GM21576 (cell line): ENCODE results near the gene CLDN11.

Source experiments
- ATAC-seq: cut with Tn5 transposase; IDR thresholded peaks from one replicate; pipeline ENCODE4 v1.9.1; 2021; ENCODE audit warnings: mild to moderate bottlenecking, moderate library complexity; ENCODE audit not compliant: unreplicated experiment

CLDN11 gene

GRCh38 chr3:170426240-170426797 lies 7.7 kb downstream of the CLDN11 start:
- no peak for ATAC-seq

- no peak for ATAC-seq
Measured at GRCh38 chr3:170428095-170428494, 9.4 kb downstream of the CLDN11 start.

GRCh38 chr3:170429050-170429449 lies 10.4 kb downstream of the CLDN11 start:
- no peak for ATAC-seq

GRCh38 chr3:170431054-170431453 lies 12.4 kb downstream of the CLDN11 start:
- no peak for ATAC-seq

- ATAC-seq = no peak
Measured at GRCh38 chr3:170432416-170432815, 13.7 kb downstream of the CLDN11 start.

- no peak for ATAC-seq
Measured at GRCh38 chr3:170436697-170437096, 18.0 kb downstream of the CLDN11 start.

- no peak for ATAC-seq
Measured at GRCh38 chr3:170437176-170437575, 18.5 kb downstream of the CLDN11 start.

GRCh38 chr3:170437696-170438407 lies 19.2 kb downstream of the CLDN11 start:
- ATAC-seq = no peak

GRCh38 chr3:170438836-170439235 lies 20.2 kb downstream of the CLDN11 start:
- no peak for ATAC-seq

GRCh38 chr3:170440344-170440743 lies 21.7 kb downstream of the CLDN11 start:
- no peak for ATAC-seq

- ATAC-seq = no peak
Measured at GRCh38 chr3:170441412-170441811, 22.7 kb downstream of the CLDN11 start.

- no peak for ATAC-seq
Measured at GRCh38 chr3:170442947-170443346, 24.3 kb downstream of the CLDN11 start.

- no peak for ATAC-seq
Measured at GRCh38 chr3:170443457-170443856, 24.8 kb downstream of the CLDN11 start.

- no peak for ATAC-seq
Measured at GRCh38 chr3:170448584-170448983, 29.9 kb downstream of the CLDN11 start.

- ATAC-seq = no peak
Measured at GRCh38 chr3:170450039-170450438, 31.4 kb downstream of the CLDN11 start.

GRCh38 chr3:170454509-170454908 lies 35.8 kb downstream of the CLDN11 start:
- ATAC-seq = no peak

GRCh38 chr3:170458285-170458684 lies 39.6 kb downstream of the CLDN11 start:
- ATAC-seq = no peak

- no peak for ATAC-seq
Measured at GRCh38 chr3:170463011-170463410, 44.3 kb downstream of the CLDN11 start.

GRCh38 chr3:170465955-170466354 lies 47.3 kb downstream of the CLDN11 start:
- no peak for ATAC-seq

GRCh38 chr3:170467007-170467406 lies 48.3 kb downstream of the CLDN11 start:
- ATAC-seq = no peak

GRCh38 chr3:170467571-170468147 lies 49.0 kb downstream of the CLDN11 start:
- ATAC-seq = no peak
